Measurements from ENCODE around the gene SPEF1. TPM values are rescaled to one million over a fixed set of nuclear protein-coding genes. Genes with fewer than 3 reads are reported as not detected.

The SPEF1 gene
- total RNA-seq, 1 donor from 2014 or later = 0.22 TPM

DNA sequence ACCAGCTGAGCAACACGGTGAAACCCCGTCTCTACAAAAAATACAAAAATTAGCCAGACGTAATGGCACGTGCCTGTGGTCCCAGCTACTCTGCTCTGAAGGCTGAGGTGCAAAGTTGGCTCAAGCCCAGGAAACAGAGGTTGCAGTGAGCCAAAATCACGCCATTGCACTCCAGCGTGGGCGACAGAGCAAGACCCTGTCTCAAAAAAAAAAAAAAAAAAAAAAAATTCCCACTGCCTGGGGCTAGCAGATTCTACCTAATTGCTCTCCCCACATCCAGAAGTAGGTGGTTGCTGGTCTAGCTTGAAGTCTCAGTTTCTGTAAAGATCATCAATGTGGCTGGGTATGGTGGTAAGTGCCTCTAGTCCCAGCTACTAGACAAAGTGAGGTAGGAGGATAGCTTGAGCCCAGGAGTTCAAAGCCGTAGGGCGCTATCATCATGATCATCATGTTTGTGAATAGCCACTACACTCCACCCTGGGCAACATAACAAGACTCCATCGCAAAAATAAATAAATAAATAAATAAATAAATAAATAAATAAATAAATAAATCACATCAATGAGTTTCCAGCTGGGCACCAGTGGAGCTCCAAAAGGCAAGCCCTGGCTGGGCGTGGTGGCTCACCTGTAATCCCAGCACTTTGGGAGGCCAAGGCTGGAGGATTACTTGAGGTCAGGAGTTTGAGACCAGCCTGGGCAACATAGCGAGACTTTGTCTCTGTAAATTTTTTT lies 32.8 kb upstream of the SPEF1 start:
- TF ChIP-seq, protein P1, sequence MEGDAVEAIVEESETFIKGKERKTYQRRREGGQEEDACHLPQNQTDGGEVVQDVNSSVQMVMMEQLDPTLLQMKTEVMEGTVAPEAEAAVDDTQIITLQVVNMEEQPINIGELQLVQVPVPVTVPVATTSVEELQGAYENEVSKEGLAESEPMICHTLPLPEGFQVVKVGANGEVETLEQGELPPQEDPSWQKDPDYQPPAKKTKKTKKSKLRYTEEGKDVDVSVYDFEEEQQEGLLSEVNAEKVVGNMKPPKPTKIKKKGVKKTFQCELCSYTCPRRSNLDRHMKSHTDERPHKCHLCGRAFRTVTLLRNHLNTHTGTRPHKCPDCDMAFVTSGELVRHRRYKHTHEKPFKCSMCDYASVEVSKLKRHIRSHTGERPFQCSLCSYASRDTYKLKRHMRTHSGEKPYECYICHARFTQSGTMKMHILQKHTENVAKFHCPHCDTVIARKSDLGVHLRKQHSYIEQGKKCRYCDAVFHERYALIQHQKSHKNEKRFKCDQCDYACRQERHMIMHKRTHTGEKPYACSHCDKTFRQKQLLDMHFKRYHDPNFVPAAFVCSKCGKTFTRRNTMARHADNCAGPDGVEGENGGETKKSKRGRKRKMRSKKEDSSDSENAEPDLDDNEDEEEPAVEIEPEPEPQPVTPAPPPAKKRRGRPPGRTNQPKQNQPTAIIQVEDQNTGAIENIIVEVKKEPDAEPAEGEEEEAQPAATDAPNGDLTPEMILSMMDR (IDR thresholded peaks at IDR 0.05; ENCODE audit: partially characterized antibody, unreplicated experiment) = no peak
- Mint-ChIP-seq H3K9me3 (ENCODE audit: unreplicated experiment) (peaks cover 19% of the 10 kb centered on the region), H3K36me3 (ENCODE audit: unreplicated experiment) (no peaks in the 10 kb centered on the region), H3K27me3 (ENCODE audit: unreplicated experiment) (peaks cover 6% of the 10 kb centered on the region), H3K27ac (ENCODE audit: unreplicated experiment) (no peak overlapping the region), H3K4me1 (ENCODE audit: low read depth, unreplicated experiment) (peaks cover 23% of the 10 kb centered on the region), H3K4me3 (ENCODE audit: unreplicated experiment) (no peak overlapping the region)
- DNase-seq = no peak

DNA sequence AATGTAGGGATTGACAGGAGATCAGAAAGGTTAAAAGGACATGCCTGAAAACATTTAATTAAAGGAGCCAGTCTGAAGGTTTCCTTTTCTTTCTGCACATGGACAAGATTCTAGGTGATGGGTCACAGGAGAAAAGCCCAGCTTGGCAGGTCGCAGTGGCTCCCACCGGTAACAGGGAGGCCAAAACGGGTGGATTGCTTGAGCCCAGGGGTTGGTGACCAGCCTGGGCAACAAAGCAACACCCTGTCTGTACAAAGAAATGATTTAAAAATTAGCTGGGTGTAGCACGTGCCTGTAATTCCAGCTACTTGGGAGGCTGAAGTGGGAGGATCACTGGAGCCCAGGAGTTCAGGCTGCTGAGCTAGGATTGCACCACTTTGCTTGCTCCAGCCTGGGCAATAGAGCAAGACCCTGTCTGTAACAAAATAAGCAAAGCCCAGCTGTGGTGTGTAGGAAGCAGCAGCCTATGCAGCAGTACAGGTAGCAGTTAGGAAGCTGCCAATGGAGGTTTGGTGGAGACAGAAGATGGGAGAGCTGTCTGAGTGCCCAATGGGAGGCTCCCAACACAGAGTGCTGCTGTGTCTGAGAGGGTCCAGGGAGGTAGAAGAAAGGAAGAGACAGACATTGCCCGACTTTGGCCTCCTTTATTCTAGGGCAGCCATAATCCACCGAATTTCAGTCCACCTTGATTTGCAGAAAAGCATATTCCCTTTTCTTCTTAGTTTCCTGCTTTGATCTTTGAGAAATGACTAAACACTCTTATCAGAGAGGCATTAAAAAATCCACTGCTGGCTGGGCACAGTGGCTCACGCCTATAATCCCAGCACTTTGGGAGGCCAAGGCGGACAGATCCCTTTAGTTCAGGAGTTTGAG lies 32.0 kb upstream of the SPEF1 start:
- H3K36me3 Mint-ChIP-seq (ENCODE audit: unreplicated experiment) = no peaks in the 10 kb centered on the region
- peaks cover 17% of the 10 kb centered on the region for H3K9me3 Mint-ChIP-seq (ENCODE audit: unreplicated experiment)
- no peak overlapping the region for H3K4me3 Mint-ChIP-seq (ENCODE audit: unreplicated experiment)
- peaks cover 6% of the 10 kb centered on the region for H3K27me3 Mint-ChIP-seq (ENCODE audit: unreplicated experiment)
- peaks cover 19% of the 10 kb centered on the region for H3K4me1 Mint-ChIP-seq (ENCODE audit: low read depth, unreplicated experiment)
- TF ChIP-seq, protein P1 (IDR thresholded peaks at IDR 0.05; ENCODE audit: partially characterized antibody, unreplicated experiment) = no peak
- no peak overlapping the region for H3K27ac Mint-ChIP-seq (ENCODE audit: unreplicated experiment)
- DNase-seq = no peak

DNA sequence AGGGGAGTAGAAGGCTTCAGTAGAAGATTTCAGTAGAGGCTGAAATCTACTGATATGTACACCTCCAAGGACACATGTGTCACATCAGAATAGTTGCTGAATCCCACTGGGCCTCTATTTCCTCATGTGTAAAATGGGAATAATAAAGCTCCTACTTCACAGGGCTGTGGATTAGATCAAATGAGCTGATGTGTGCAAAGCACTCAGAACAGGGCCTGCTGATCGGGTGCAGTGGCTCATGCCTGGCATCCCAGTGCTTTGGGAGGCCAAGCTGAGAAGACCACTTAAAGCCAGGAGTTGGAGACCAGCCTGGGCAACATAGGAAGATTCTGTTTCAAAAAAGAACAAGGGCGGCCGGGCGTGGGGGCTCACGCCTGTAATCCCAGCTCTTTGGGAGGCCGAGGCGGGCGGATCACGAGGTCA lies 31.0 kb upstream of the SPEF1 start:
- Mint-ChIP-seq H3K27ac (ENCODE audit: unreplicated experiment) (peak overlapping the region; percentile 82), H3K27me3 (ENCODE audit: unreplicated experiment) (peaks cover 7% of the 10 kb centered on the region), H3K4me1 (ENCODE audit: low read depth, unreplicated experiment) (peaks cover 19% of the 10 kb centered on the region), H3K4me3 (ENCODE audit: unreplicated experiment) (no peak overlapping the region), H3K36me3 (ENCODE audit: unreplicated experiment) (no peaks in the 10 kb centered on the region), H3K9me3 (ENCODE audit: unreplicated experiment) (peaks cover 13% of the 10 kb centered on the region)
- no peak for DNase-seq
- TF ChIP-seq, protein P1 (IDR thresholded peaks at IDR 0.05; ENCODE audit: partially characterized antibody, unreplicated experiment) = no peak

DNA sequence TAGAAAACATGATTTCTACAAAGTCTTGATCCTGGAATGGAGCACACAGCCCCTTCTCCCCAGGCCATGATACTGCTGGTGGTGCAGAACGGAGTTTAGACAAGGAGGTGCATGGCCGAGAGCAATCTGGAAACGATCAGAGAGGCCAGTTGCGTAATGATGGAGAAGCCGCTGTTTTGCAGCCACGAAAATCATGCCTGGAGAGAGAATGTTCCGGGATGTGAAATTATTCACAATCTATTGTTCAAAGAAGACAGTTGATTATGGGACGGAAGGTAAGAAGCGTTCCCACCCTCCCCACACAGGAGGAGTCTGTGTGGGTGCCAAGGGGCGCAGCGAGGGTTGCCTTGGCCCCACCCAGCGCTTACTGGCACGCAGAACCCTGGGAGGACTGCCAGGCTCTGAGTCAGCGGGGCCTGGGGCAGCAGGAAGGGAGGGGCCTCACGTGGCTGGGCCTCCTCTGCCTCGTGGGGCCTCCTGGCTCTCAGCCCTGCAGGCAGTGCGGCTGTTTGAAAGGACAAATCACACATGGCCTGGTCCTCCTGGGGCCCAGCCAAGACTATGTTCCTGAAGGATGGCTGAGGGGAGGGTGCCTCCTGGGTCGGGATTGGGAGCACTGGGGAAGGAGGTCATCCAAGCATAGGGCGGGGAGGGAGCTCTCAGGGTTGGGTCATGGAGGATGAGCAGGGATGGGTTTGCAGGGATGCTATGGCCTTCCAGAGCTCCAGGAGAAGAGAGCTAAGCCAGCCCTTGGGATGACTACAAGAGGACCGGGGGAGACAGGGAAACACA lies 30.4 kb upstream of the SPEF1 start:
- peaks cover 23% of the 10 kb centered on the region for H3K4me1 Mint-ChIP-seq (ENCODE audit: low read depth, unreplicated experiment)
- TF ChIP-seq, protein P1 (IDR thresholded peaks at IDR 0.05; ENCODE audit: partially characterized antibody, unreplicated experiment) = no peak
- H3K4me3 Mint-ChIP-seq (ENCODE audit: unreplicated experiment) = peak overlapping the region; percentile 9
- DNase-seq = peak; percentile 54
- peaks cover 7% of the 10 kb centered on the region for H3K27me3 Mint-ChIP-seq (ENCODE audit: unreplicated experiment)
- H3K9me3 Mint-ChIP-seq (ENCODE audit: unreplicated experiment) = peaks cover 9% of the 10 kb centered on the region
- H3K36me3 Mint-ChIP-seq (ENCODE audit: unreplicated experiment) = no peaks in the 10 kb centered on the region
- peak overlapping the region; percentile 82 for H3K27ac Mint-ChIP-seq (ENCODE audit: unreplicated experiment)
